ENCODE results near the gene KCTD21.
A peak's percentile ranks its signal among the peaks of the same experiment; 100 is the strongest.
"Not testable (repeated sequence)": the region's sequence is repeated elsewhere in the genome, so short reads cannot be mapped to it uniquely, and the experiment has no call there.

The KCTD21 gene

GRCh38 chr11:78200061-78200460, 11.6 kb upstream of the KCTD21 start:
- no peak for DNase-seq

GRCh38 chr11:78199653-78200015, 11.2 kb upstream of the KCTD21 start:
- no peak for DNase-seq

GRCh38 chr11:78199015-78199652, 10.7 kb upstream of the KCTD21 start:
- no peak for DNase-seq

GRCh38 chr11:78197816-78198215, 9.4 kb upstream of the KCTD21 start:
- no peak for DNase-seq

- no peak for DNase-seq
Observed at GRCh38 chr11:78196661-78197091, 8.2 kb upstream of the KCTD21 start.

- no peak for DNase-seq
Observed at GRCh38 chr11:78195917-78196560, 7.6 kb upstream of the KCTD21 start.

GRCh38 chr11:78194490-78194889, 6.1 kb upstream of the KCTD21 start:
- DNase-seq = no peak

- DNase-seq = no peak
Observed at GRCh38 chr11:78193806-78194205, 5.4 kb upstream of the KCTD21 start.

- no peak for DNase-seq
Observed at GRCh38 chr11:78192911-78193351, 4.5 kb upstream of the KCTD21 start.

GRCh38 chr11:78192223-78192719, 3.8 kb upstream of the KCTD21 start:
- DNase-seq = no peak

GRCh38 chr11:78190871-78191538, 2.6 kb upstream of the KCTD21 start:
- DNase-seq = no peak

- no peak for DNase-seq
Observed at GRCh38 chr11:78190374-78190773, 1.9 kb upstream of the KCTD21 start.

- no peak for DNase-seq
Observed at GRCh38 chr11:78189851-78190250, 1.4 kb upstream of the KCTD21 start.

GRCh38 chr11:78189174-78189724, 823 bp upstream of the KCTD21 start:
- no peak for DNase-seq

- peak; percentile 86 for DNase-seq
Observed at GRCh38 chr11:78187366-78188285, 800 bp downstream of the KCTD21 start.

- DNase-seq = no peak
Observed at GRCh38 chr11:78181185-78181584, 7.2 kb downstream of the KCTD21 start.

GRCh38 chr11:78180751-78181150, 7.7 kb downstream of the KCTD21 start:
- DNase-seq = no peak

GRCh38 chr11:78179459-78180071, 8.9 kb downstream of the KCTD21 start:
- DNase-seq = no peak

GRCh38 chr11:78177216-78177615, 11.2 kb downstream of the KCTD21 start:
- DNase-seq = no peak

GRCh38 chr11:78176605-78177141, 11.8 kb downstream of the KCTD21 start:
- no peak for DNase-seq

- not testable (repeated sequence) for DNase-seq
Observed at GRCh38 chr11:78175862-78176261, 12.6 kb downstream of the KCTD21 start.

- DNase-seq = no peak
Observed at GRCh38 chr11:78171951-78172350, 16.5 kb downstream of the KCTD21 start.

All from activated CD8-positive, alpha-beta memory T cell treated with anti-CD3 and anti-CD28 coated beads, Interleukin-2, amount 50 U/mL, for 48 hours (primary cell).